ENCODE data around the gene CTAGE9.
"Not testable (repeated sequence)": the region's sequence is repeated elsewhere in the genome, so short reads cannot be mapped to it uniquely, and the experiment has no call there.

The CTAGE9 gene

GRCh38 chr6:131710917-131711316 is at the start of gene CTAGE9:
TSS of gene CTAGE9 (minus strand) at chr6:131711017. CDS start at chr6:131711017, 0 bp downstream.
- POLR2A ChIA-PET; DNase-seq (ENCODE audit: extremely low spot score); CTCF ChIA-PET: not testable (repeated sequence)

- DNase-seq (ENCODE audit: extremely low spot score), result no peak
- ChIA-PET CTCF (no interaction called here), POLR2A (no interaction called here)
- TF ChIP-seq CTCF (IDR thresholded peaks at IDR 0.05; ENCODE audit: control extremely low read depth, extremely low read depth, low read depth, missing control alignments), result no peak
Observed at GRCh38 chr6:131758920-131759319, 48.1 kb upstream of the CTAGE9 start.

- POLR2A ChIA-PET, result no interaction called here
- CTCF ChIA-PET, result no interaction called here
- no peak for DNase-seq (ENCODE audit: extremely low spot score)
- no peak for TF ChIP-seq CTCF (IDR thresholded peaks at IDR 0.05; ENCODE audit: control extremely low read depth, extremely low read depth, low read depth, missing control alignments)
Observed at GRCh38 chr6:131756039-131756438, 45.2 kb upstream of the CTAGE9 start.

GRCh38 chr6:131755597-131755996 is 44.8 kb upstream of the CTAGE9 start:
- no peak for TF ChIP-seq CTCF (IDR thresholded peaks at IDR 0.05; ENCODE audit: control extremely low read depth, extremely low read depth, low read depth, missing control alignments)
- CTCF ChIA-PET, result no interaction called here
- no peak for DNase-seq (ENCODE audit: extremely low spot score)
- POLR2A ChIA-PET, result no interaction called here

- ChIA-PET CTCF (no interaction called here), POLR2A (no interaction called here)
- no peak for TF ChIP-seq CTCF (IDR thresholded peaks at IDR 0.05; ENCODE audit: control extremely low read depth, extremely low read depth, low read depth, missing control alignments)
- DNase-seq (ENCODE audit: extremely low spot score), result no peak
Observed at GRCh38 chr6:131754715-131755567, 44.1 kb upstream of the CTAGE9 start.

GRCh38 chr6:131754088-131754487 is 43.3 kb upstream of the CTAGE9 start:
- CTCF ChIA-PET, result no interaction called here

GRCh38 chr6:131751012-131751715 is 40.3 kb upstream of the CTAGE9 start:
- DNase-seq (ENCODE audit: extremely low spot score); CTCF ChIA-PET; POLR2A ChIA-PET: not testable (repeated sequence)

More at GRCh38 chr6:131754088-131754487, 43.3 kb upstream of the CTAGE9 start:
- POLR2A ChIA-PET, result no interaction called here
- no peak for TF ChIP-seq CTCF (IDR thresholded peaks at IDR 0.05; ENCODE audit: control extremely low read depth, extremely low read depth, low read depth, missing control alignments)
- no peak for DNase-seq (ENCODE audit: extremely low spot score)
